H9 (cell line): Measurements from ENCODE around the gene RNF103. TPM values are rescaled to one million over a fixed set of nuclear protein-coding genes. Genes with fewer than 3 reads are reported as not detected.

Experiments
- DNase-seq: peaks from one replicate; pipeline ENCODE4 v3.0.0-alpha.2; 2017
- H2AFZ ChIP-seq: one replicate; pipeline ENCODE4 v1.6.1; 2013; ENCODE audit warnings: mild to moderate bottlenecking, low read length, control low read depth, moderate library complexity
- H2AK5ac ChIP-seq: 2 replicates; pipeline ENCODE4 v1.6.1; 2013; ENCODE audit warnings: low read length, control low read depth, mixed read lengths; ENCODE audit not compliant: insufficient read length
- H2BK120ac ChIP-seq: one replicate; pipeline ENCODE4 v1.6.1; 2013; ENCODE audit warnings: low read depth, mild to moderate bottlenecking, low read length, control low read depth, inconsistent platforms; ENCODE audit not compliant: poor library complexity, severe bottlenecking
- H2BK12ac ChIP-seq: 2 replicates; pipeline ENCODE4 v1.6.1; 2013; ENCODE audit warnings: low read length, control low read depth, mixed read lengths, low read depth; ENCODE audit not compliant: insufficient read length
- H2BK15ac ChIP-seq: 2 replicates; pipeline ENCODE4 v1.6.1; 2013; ENCODE audit warnings: low read depth, low read length, control low read depth
- H2BK20ac ChIP-seq: one replicate; pipeline ENCODE4 v1.6.1; 2013; ENCODE audit warnings: low read depth, mild to moderate bottlenecking, low read length, control low read depth, inconsistent platforms; ENCODE audit not compliant: poor library complexity, severe bottlenecking
- H2BK5ac ChIP-seq: 2 replicates; pipeline ENCODE4 v1.6.1; 2013; ENCODE audit warnings: low read length, control low read depth, mixed read lengths; ENCODE audit not compliant: insufficient read length
- H3K14ac ChIP-seq: 2 replicates; pipeline ENCODE4 v1.6.1; 2013; ENCODE audit warnings: low read length, control low read depth; ENCODE audit not compliant: insufficient read depth
- H3K18ac ChIP-seq: 2 replicates; pipeline ENCODE4 v1.6.1; 2013; ENCODE audit warnings: low read depth, mild to moderate bottlenecking, mixed read lengths, low read length, control low read depth; ENCODE audit not compliant: insufficient read length
- H3K23ac ChIP-seq: 2 replicates; pipeline ENCODE4 v1.6.1; 2013; ENCODE audit warnings: low read length, control low read depth, mixed read lengths, low read depth; ENCODE audit not compliant: insufficient read length
- H3K23me2 ChIP-seq: 2 replicates; pipeline ENCODE4 v1.6.1; 2013; ENCODE audit warnings: low read depth, mild to moderate bottlenecking, mixed read lengths, low read length, control low read depth; ENCODE audit not compliant: insufficient read length, poor library complexity, severe bottlenecking
- H3K27ac ChIP-seq: 2 replicates; pipeline ENCODE4 v1.5.1; 2013; ENCODE audit warnings: low read length, control low read depth, mixed read lengths, low read depth; ENCODE audit not compliant: insufficient read length
- H3K27me3 ChIP-seq: 2 replicates; pipeline ENCODE4 v1.6.1; 2013; ENCODE audit warnings: low read length, control low read depth, inconsistent platforms; ENCODE audit not compliant: insufficient read depth
- H3K4ac ChIP-seq: 2 replicates; pipeline ENCODE4 v1.6.1; 2013; ENCODE audit warnings: low read depth, mild to moderate bottlenecking, control low read depth, inconsistent platforms, low read length, moderate library complexity
- H3K4me1 ChIP-seq: 2 replicates; pipeline ENCODE4 v1.6.1; 2013; ENCODE audit warnings: low read length, control low read depth, inconsistent platforms; ENCODE audit not compliant: insufficient read depth
- H3K4me2 ChIP-seq: 2 replicates; pipeline ENCODE4 v1.6.1; 2013; ENCODE audit warnings: low read length, control low read depth, mixed read lengths; ENCODE audit not compliant: insufficient read length, insufficient read depth
- H3K56ac ChIP-seq: 2 replicates; pipeline ENCODE4 v1.6.1; 2013; ENCODE audit warnings: low read depth, mild to moderate bottlenecking, mixed read lengths, low read length, control low read depth; ENCODE audit not compliant: insufficient read length
- H3K79me1 ChIP-seq: 2 replicates; pipeline ENCODE4 v1.6.1; 2013; ENCODE audit warnings: low read depth, mild to moderate bottlenecking, moderate library complexity, low read length, control low read depth, inconsistent platforms; ENCODE audit not compliant: insufficient read depth, poor library complexity, severe bottlenecking
- H3K79me2 ChIP-seq: 2 replicates; pipeline ENCODE4 v1.6.1; 2013; ENCODE audit warnings: low read length, control low read depth, inconsistent platforms; ENCODE audit not compliant: insufficient read depth
- H3K9ac ChIP-seq: 2 replicates; pipeline ENCODE4 v1.6.1; 2013; ENCODE audit warnings: low read length, control low read depth, mixed read lengths; ENCODE audit not compliant: insufficient read length; ENCODE audit errors: extremely low read depth
- H3K9me3 ChIP-seq: one replicate; pipeline ENCODE4 v1.6.1; 2013; ENCODE audit warnings: low read depth, low read length, inconsistent platforms; ENCODE audit not compliant: control insufficient read depth
- H3T11ph ChIP-seq: one replicate; pipeline ENCODE4 v1.6.1; 2013; ENCODE audit warnings: mild to moderate bottlenecking, low read length, control low read depth, inconsistent platforms
- H4K20me1 ChIP-seq: one replicate; pipeline ENCODE4 v1.6.1; 2013; ENCODE audit not compliant: control insufficient read depth, insufficient read length, insufficient read depth
- H4K5ac ChIP-seq: 2 replicates; pipeline ENCODE4 v1.6.1; 2013; ENCODE audit warnings: low read depth, mild to moderate bottlenecking, mixed read lengths, low read length, control low read depth; ENCODE audit not compliant: insufficient read length
- H4K8ac ChIP-seq: replicated peaks from 2 replicates; pipeline ENCODE4 v1.6.1; 2013; ENCODE audit warnings: low read length, control low read depth, mixed read lengths, low read depth; ENCODE audit not compliant: insufficient read length
- H4K91ac ChIP-seq: 2 replicates; pipeline ENCODE4 v1.6.1; 2013; ENCODE audit warnings: low read depth, mild to moderate bottlenecking, moderate library complexity, mixed read lengths, low read length, control low read depth; ENCODE audit not compliant: insufficient read length
- H3K27ac Mint-ChIP-seq, 3 experiments: 2 replicates in 2 of 3; 3 replicates in 1 of 3; pipeline ENCODE4 v1.8.0; 2020 to 2021; ENCODE audit warnings: mixed read lengths in 3 of 3, mild to moderate bottlenecking in 1 of 3, moderate library complexity in 1 of 3
- H3K27me3 Mint-ChIP-seq: 2 replicates; pipeline ENCODE4 v1.8.0; 2021; ENCODE audit warnings: low read depth, mild to moderate bottlenecking, moderate library complexity, mixed read lengths
- H3K36me3 Mint-ChIP-seq, 3 experiments: 2 replicates in 2 of 3; 3 replicates in 1 of 3; pipeline ENCODE4 v1.8.0; 2020 to 2021; ENCODE audit warnings: low read depth in 3 of 3, mixed read lengths in 3 of 3; ENCODE audit not compliant: insufficient read depth in 1 of 3
- H3K4me1 Mint-ChIP-seq, 2 experiments: 2 replicates each; pipeline ENCODE4 v1.8.0; 2020; ENCODE audit warnings: mixed read lengths in 2 of 2
- H3K4me3 Mint-ChIP-seq, 2 experiments: 2 replicates in 1 of 2; 3 replicates in 1 of 2; pipeline ENCODE4 v1.8.0; 2020 to 2021; ENCODE audit warnings: mild to moderate bottlenecking in 2 of 2, mixed read lengths in 2 of 2, moderate library complexity in 1 of 2
- H3K9me3 Mint-ChIP-seq, 2 experiments: 2 replicates in 1 of 2; 3 replicates in 1 of 2; pipeline ENCODE4 v1.8.0; 2020; ENCODE audit warnings: mild to moderate bottlenecking in 2 of 2, mixed read lengths in 2 of 2, moderate library complexity in 1 of 2
- CTCF ChIP-seq: fragments of 200-600 bp; sonication (generic); conservative IDR thresholded peaks from 3 replicates; pipeline ENCODE4 v1.8.0; 2021; ENCODE audit warnings: antibody characterized with exemption, mild to moderate bottlenecking
- WGBS: extraction: QIAGEN DNeasy Blood & Tissue Kit; methylation state at CpG from one replicate; pipeline ENCODE4 v1.1.7; 2013; ENCODE audit warnings: missing lambda C conversion rate, low lambda C conversion rate, mixed read lengths; ENCODE audit not compliant: insufficient read length; ENCODE audit errors: extremely low coverage; 5-methylcytosine and 5-hydroxymethylcytosine counted together
- total RNA-seq: library from RNA; stranded (reverse); gene quantifications from 2 replicates; pipeline ENCODE4 v1.2.1, GENCODE V29; 2021

The RNF103 gene
- total RNA-seq, 1 experiment from 2014 or later, result 7.1 TPM

DNA sequence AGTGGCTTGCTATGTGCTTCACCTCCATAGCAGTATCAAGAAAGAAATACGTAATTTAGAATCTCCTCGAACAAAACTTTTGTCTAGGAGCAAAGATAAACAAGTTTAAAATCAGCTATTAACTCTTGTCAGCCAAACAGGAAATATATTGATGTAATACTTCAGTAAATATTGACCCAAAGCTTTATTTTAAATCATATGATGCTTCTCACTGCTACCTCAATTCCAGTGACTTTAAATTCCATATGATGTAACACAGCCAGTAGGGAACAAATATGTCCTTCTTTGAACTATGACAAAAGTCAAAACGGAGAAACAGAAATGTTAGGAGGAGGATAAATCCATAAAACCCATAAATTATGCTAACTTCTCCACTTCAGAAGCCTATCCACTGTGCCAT is 7.2 kb downstream of the RNF103 start:
- TF ChIP-seq CTCF, result no peak
- Histone ChIP-seq H2AFZ (no peak overlapping the region), H3K79me1 (no peaks in the 10 kb centered on the region), H3K4me1 (no peaks in the 10 kb centered on the region), H3K18ac (no peak overlapping the region), H2BK120ac (no peak overlapping the region), H3K14ac (no peak overlapping the region), H3K4ac (no peak overlapping the region), H3K27ac (no peak overlapping the region), H2BK5ac (no peak overlapping the region), H3K23ac (no peak overlapping the region), H2BK12ac (no peak overlapping the region), H4K20me1 (no peaks in the 10 kb centered on the region), H2AK5ac (no peak overlapping the region), H3K9me3 (no peaks in the 10 kb centered on the region), H4K5ac (no peak overlapping the region), H2BK20ac (no peak overlapping the region), H3K9ac (no peak overlapping the region), H3K56ac (no peak overlapping the region), H3K23me2 (no peaks in the 10 kb centered on the region), H3K4me2 (no peak overlapping the region), H3K27me3 (no peaks in the 10 kb centered on the region), H3K79me2 (no peaks in the 10 kb centered on the region), H4K91ac (no peak overlapping the region), H3T11ph (no peak overlapping the region), H2BK15ac (no peak overlapping the region), H4K8ac (no peak overlapping the region)
- no peaks in the 10 kb centered on the region for H3K9me3 Mint-ChIP-seq
- no peaks in the 10 kb centered on the region for H3K27me3 Mint-ChIP-seq
- H3K36me3 Mint-ChIP-seq, result peaks cover 0 to 18% (median 13%) of the 10 kb centered on the region in 3 experiments; a peak in 6 of 7 replicates
- no peak overlapping the region for H3K4me3 Mint-ChIP-seq
- no peak for DNase-seq
- WGBS, result no CpG with 5 or more reads among the region's 3 CpGs
- peaks cover 6% of the 10 kb centered on the region in 2 experiments for H3K4me1 Mint-ChIP-seq
- no peak overlapping the region for H3K27ac Mint-ChIP-seq
